NCI-H146 (cell line): ENCODE data around the gene SLAMF7.
"Not testable (repeated sequence)": the region's sequence is repeated elsewhere in the genome, so short reads cannot be mapped to it uniquely, and the experiment has no call there.

Experiments used
- DNase-seq: peaks from one replicate; lab custom pipeline; 2025; lab: John Stamatoyannopoulos, UW

SLAMF7 gene

DNA sequence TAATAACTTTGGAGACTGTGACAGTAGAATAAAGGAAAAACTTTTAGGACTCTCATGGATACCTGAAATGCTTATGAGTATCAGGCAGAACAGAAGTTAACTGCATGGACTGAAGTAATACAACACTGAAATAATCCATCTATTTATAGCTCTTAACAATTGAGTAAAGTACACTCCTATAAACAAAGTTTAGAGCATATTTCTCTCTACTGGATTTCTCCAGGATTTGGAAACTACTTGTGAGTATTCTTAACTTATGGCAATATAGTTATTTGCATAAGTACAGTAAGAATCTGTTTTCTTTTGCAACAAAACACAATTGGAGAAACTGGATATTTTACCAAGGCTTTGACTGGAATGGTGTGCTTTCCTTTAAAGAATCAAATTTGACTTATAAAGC lies 17.6 kb upstream of the SLAMF7 start:
- DNase-seq, result no peak

DNA sequence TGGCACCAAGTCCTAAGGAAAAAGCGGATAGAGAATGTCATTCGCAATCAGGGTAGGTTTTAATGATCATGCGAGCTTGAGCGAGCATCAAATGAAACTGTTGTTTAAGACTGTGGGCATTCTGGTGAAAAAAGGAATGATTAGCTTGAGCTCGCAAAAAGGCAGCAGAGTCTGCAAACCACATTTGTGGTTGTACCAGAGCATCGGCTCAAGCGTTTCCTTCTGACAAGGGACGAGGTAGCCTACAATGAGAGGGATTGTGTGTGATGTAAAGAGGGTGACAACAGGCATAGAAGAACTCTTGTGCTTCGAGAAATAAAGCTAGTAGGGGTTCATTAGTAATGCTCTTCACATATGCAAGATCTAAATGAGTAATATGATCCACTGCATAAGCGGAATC lies 16.3 kb upstream of the SLAMF7 start:
- DNase-seq, result no peak

GRCh38 chr1:160723332-160723731 lies 15.7 kb upstream of the SLAMF7 start:
- DNase-seq, result no peak

- no peak for DNase-seq
These were observed 14.4 kb upstream of the SLAMF7 start for GRCh38 chr1:160724465-160725242.

DNA sequence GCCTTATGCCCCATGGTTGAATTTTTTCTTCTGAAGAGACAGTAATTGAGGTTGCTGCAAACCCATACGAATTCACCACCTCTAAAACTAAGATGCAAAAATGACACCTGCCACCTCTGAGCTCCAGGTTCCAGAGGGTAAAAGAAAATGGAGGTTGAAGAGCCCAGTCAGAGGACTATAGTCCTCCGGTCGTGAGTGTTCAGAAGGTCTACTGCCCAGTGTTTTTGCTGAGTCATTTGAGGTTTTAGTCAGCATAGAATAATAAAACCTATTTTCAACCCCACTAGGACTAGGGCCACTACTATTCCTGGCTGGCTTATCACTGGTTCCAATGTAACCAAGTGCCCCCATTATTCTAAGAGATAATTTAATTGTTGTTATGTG lies 12.9 kb upstream of the SLAMF7 start:
- no peak for DNase-seq

DNA sequence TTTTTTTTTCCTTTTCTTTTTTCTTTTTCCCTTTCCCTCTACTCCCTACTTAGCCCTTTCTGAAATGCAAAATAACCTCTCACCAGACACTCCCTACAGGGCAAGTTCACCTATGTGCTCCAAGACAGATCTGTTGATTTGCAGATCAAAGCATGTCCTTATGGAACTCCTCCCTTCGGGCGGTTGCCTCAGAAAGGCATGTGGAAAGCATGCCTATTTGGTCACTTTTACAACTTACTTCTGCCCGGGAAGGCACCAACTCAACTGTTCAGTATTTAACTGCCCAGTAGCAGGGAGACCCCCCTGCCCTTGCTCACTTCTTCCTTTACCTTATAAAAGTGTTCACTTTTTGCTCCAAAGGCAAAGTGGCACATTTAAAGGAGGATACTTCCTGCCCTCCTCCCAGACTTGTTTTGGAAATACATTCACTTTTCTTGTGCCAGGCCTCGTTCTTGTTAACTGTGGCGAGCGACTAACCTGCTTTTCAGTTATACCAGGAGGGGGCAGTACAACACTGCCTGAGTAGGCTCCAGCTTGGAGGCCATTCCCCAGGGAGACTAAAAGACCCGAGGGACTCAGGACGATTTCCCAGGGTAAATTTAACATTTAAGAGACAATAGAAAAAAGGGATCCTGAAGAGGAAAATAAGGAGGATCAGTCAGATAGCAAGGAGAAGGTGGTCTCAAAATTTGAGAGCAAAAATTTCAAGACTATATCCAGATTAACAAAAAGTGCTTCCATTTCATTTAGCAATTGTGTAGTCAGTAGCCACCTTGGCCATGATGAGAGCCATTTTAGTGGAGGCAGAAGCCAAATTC lies 12.3 kb upstream of the SLAMF7 start:
- peak; percentile 46 for DNase-seq

- no peak for DNase-seq
These were observed 11.8 kb upstream of the SLAMF7 start for GRCh38 chr1:160727316-160727640.

GRCh38 chr1:160731564-160731963 lies 7.5 kb upstream of the SLAMF7 start:
- not testable (repeated sequence) for DNase-seq

GRCh38 chr1:160731990-160732389 lies 7.1 kb upstream of the SLAMF7 start:
- no peak for DNase-seq

DNA sequence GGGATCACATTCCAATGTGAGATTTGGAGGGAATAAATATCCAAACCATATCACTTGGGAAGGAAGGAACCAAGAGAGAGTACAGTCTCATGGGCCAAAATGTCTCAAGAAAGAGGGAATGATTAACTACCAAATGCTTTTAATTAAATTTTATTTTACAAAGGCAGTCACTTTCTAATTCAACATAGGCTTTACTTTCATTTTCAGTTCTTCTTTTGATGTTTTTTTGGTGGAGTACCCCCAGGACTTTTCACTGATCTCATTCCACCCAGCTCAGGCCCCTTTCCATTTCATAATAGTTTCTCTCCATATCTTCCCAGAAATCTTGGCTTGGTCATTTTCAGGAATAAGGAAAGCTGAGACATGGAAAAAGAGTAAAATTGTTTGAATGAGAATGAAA lies 5.1 kb upstream of the SLAMF7 start:
- DNase-seq, result no peak

GRCh38 chr1:160734301-160734700 lies 4.7 kb upstream of the SLAMF7 start:
- DNase-seq, result no peak

GRCh38 chr1:160738271-160738670 lies 776 bp upstream of the SLAMF7 start:
- no peak for DNase-seq

DNA sequence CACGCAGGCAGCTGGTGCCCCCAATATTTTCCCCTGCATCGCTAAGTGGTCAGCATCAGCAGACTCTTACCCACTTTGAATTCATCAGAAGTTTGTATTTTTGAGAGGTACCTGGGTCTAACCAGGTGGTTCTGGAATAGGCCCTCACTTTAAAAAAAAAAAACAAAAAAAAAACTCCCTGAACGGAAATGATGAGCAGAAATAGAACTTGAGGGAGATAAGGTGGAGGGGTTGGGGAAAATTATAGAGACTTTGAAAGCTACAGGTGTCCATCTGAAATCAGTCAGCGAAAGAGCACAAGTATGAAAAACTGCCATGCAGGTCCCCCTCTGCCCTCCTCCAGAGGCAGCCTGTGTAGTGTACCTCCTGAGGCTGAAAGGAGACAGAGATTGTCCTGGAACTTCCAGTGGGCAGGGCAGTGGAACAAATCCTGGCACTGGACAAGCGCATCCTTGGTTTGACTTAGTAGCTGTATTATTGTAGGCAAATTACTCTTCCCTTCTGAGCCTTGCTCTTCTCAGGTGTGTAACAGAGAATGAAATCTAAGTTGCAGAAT lies 1.2 kb downstream of the SLAMF7 start:
- no peak for DNase-seq

DNA sequence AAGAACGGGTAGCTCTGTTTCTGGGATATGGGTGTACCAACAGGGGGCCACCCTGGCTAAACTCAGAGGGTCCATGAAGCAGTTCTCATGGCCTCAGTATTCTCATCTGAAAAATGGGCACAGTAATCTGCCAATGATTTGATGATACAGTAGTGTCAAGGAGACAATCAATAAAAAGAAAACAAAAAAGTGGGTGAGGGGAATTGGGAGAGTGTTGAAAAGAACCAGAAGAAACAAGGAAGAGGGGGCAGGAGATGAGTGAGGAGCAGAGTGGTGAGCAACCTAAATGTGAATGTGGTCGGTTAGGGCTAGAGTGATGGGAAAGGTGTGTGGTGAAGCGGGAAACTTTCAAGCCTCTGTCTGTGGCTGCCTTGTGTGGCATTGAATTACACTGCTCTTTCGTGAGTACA lies 2.0 kb downstream of the SLAMF7 start:
- no peak for DNase-seq

- no peak for DNase-seq
These were observed 2.7 kb downstream of the SLAMF7 start for GRCh38 chr1:160741612-160742348.

DNA sequence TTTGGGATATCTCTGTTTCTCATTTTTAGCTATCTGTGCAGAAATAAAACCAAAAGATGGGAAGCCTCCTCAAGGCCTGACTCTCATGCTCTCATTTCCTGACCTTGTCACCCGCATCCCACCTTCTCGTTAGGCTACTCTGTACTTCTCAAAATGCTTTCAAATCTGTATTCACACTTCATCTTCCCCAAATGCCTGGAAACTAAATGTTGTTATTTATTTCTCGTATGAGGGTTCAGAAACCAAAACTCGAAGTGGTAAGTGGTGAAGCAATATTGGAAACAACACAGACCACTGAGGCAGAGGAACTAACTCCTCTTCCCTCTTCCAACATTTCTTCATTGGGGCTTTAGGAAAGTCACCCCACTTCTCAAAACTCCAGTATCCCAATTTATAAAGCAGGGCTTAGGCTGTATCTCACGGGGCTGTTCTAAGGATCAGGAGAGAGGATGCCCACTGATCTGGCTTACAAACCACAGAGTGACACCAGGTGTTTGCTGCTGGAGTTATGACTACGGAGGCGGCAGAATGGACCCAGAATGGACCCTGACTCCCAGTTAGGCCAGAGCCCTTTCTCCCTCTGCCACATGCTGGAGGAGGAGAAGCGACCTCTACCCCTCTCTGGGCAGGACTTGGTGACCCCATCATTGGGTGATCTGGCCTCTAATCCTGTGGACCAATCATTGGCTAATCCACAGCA lies 3.5 kb downstream of the SLAMF7 start:
- no peak for DNase-seq

DNA sequence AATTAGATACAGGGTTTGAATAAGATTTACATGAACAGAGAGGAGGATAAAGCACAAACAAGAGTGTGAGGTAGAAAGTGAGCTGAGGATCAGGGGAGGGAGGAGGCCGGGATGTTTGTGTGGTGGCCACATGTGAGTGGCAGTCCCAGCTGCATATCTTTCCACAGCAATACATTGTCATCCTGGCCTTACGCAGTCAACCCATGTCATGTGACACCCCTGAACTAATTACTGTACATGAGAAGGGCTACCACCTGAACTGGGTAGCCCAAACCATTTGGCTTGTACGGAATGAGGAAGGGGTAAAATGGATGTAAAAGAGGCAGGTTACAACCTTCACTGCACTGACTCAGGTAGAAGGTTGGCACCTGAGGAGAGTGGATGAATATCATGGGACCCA lies 4.2 kb downstream of the SLAMF7 start:
- no peak for DNase-seq

DNA sequence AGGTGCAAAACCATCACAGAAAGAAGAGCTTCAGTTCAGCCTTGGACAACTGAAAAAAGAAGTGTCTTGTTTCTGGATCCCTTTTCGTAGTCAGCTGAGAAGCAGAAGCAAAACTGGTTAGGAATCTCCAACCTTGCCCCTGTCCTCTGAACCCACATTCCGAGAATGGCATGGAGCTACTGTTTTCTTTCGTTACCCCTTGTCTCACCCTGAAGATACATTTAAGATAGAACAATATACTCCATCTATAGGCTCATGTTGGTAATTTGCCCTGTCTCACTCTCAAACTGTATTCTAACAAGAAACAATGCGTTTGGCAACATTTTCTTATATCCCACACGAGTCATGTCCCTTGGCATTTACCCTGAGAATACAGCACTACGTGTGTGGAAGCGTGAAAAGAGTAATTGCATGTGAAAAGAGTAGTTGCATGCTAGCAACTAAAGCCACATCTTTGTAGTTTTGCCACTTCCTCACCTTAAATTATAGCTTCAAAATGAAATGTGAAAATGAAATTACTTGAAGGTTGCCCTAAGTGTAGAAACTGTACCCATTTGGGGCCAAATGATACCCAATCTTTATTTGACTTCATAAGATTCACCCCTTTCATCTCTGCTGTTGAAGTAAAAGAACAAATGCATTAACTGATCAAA lies 5.3 kb downstream of the SLAMF7 start:
- no peak for DNase-seq

DNA sequence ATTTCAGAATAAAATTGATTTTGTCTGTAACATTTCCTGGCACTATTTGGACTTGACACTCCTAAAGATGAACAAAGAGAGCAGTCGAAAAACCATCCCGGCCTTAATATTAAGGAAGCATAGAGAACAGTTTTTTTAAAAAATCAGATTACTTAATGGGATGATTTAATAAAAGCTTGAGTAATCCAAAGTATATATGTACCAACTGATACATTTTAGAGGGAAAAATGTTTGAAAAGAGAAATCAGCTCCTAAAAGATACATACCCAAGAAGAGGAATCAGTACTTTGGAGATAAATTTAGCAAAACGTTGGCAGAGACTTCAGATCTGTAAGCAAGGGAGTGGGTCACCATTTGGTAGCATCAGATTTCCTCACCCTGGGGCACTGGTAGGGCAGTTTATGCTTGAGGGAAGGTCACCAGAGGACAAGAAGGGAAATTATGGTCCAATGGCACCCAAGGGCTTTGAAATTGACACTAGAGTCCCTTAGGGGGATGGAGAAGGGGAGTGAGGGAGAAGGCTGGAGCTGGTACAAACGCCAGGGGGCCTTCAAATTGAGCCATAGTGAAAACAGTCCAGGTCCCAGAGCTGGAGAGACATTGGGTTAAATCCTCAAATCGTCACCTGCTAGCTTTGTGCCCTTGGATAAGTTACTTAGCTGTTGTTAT lies 5.9 kb downstream of the SLAMF7 start:
- DNase-seq, result no peak

GRCh38 chr1:160745551-160745950 lies 6.5 kb downstream of the SLAMF7 start:
- DNase-seq, result no peak
